ENCODE results near the gene APLP2.

DNA sequence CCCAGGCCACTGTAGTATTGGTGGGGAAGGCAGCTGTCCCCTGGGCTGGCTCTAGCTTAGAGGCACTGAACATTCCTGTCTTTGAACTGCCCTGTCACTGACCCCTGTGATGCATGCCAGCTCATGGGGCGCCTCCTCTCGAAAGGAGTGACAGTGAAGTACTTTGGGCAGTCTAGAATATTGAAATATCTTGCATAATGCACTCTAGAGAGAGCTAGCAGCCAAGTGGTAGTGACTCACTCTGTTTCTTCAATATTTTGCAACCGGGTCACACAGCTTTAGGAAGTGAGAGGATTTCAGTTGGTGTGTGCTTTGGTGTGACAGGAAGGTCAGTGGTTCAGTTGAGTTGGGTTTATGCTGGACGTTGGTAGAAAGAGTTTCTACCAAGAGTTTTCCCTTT is 54.4 kb downstream of the APLP2 start:
- no peak for TF ChIP-seq POLR2A (IDR thresholded peaks at IDR 0.05)
- TF ChIP-seq, protein P1, sequence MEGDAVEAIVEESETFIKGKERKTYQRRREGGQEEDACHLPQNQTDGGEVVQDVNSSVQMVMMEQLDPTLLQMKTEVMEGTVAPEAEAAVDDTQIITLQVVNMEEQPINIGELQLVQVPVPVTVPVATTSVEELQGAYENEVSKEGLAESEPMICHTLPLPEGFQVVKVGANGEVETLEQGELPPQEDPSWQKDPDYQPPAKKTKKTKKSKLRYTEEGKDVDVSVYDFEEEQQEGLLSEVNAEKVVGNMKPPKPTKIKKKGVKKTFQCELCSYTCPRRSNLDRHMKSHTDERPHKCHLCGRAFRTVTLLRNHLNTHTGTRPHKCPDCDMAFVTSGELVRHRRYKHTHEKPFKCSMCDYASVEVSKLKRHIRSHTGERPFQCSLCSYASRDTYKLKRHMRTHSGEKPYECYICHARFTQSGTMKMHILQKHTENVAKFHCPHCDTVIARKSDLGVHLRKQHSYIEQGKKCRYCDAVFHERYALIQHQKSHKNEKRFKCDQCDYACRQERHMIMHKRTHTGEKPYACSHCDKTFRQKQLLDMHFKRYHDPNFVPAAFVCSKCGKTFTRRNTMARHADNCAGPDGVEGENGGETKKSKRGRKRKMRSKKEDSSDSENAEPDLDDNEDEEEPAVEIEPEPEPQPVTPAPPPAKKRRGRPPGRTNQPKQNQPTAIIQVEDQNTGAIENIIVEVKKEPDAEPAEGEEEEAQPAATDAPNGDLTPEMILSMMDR (IDR thresholded peaks at IDR 0.05) = no peak
